Measurements from ENCODE around the gene ICA1.

- TF ChIP-seq CTCF (IDR thresholded peaks at IDR 0.05) (no peak), POLR2A (IDR thresholded peaks at IDR 0.05) (no peak)
Observed at GRCh38 chr7:8070451-8071180, 191.4 kb downstream of the ICA1 start.

Data from thyroid gland (tissue), 4 donors.